H9 (cell line): ENCODE measurements around the gene GIT1. TPM values are rescaled to one million over a fixed set of nuclear protein-coding genes. Genes with fewer than 3 reads are reported as not detected.

Experiments used
- DNase-seq: peaks from one replicate; pipeline ENCODE4 v3.0.0-alpha.2; 2017
- H2AFZ ChIP-seq: one replicate; pipeline ENCODE4 v1.6.1; 2013; ENCODE audit warnings: mild to moderate bottlenecking, low read length, control low read depth, moderate library complexity
- H2AK5ac ChIP-seq: 2 replicates; pipeline ENCODE4 v1.6.1; 2013; ENCODE audit warnings: low read length, control low read depth, mixed read lengths; ENCODE audit not compliant: insufficient read length
- H2BK120ac ChIP-seq: one replicate; pipeline ENCODE4 v1.6.1; 2013; ENCODE audit warnings: low read depth, mild to moderate bottlenecking, low read length, control low read depth, inconsistent platforms; ENCODE audit not compliant: poor library complexity, severe bottlenecking
- H2BK12ac ChIP-seq: 2 replicates; pipeline ENCODE4 v1.6.1; 2013; ENCODE audit warnings: low read length, control low read depth, mixed read lengths, low read depth; ENCODE audit not compliant: insufficient read length
- H2BK15ac ChIP-seq: 2 replicates; pipeline ENCODE4 v1.6.1; 2013; ENCODE audit warnings: low read depth, low read length, control low read depth
- H2BK20ac ChIP-seq: one replicate; pipeline ENCODE4 v1.6.1; 2013; ENCODE audit warnings: low read depth, mild to moderate bottlenecking, low read length, control low read depth, inconsistent platforms; ENCODE audit not compliant: poor library complexity, severe bottlenecking
- H2BK5ac ChIP-seq: 2 replicates; pipeline ENCODE4 v1.6.1; 2013; ENCODE audit warnings: low read length, control low read depth, mixed read lengths; ENCODE audit not compliant: insufficient read length
- H3K14ac ChIP-seq: 2 replicates; pipeline ENCODE4 v1.6.1; 2013; ENCODE audit warnings: low read length, control low read depth; ENCODE audit not compliant: insufficient read depth
- H3K18ac ChIP-seq: 2 replicates; pipeline ENCODE4 v1.6.1; 2013; ENCODE audit warnings: low read depth, mild to moderate bottlenecking, mixed read lengths, low read length, control low read depth; ENCODE audit not compliant: insufficient read length
- H3K23ac ChIP-seq: 2 replicates; pipeline ENCODE4 v1.6.1; 2013; ENCODE audit warnings: low read length, control low read depth, mixed read lengths, low read depth; ENCODE audit not compliant: insufficient read length
- H3K23me2 ChIP-seq: 2 replicates; pipeline ENCODE4 v1.6.1; 2013; ENCODE audit warnings: low read depth, mild to moderate bottlenecking, mixed read lengths, low read length, control low read depth; ENCODE audit not compliant: insufficient read length, poor library complexity, severe bottlenecking
- H3K27ac ChIP-seq: 2 replicates; pipeline ENCODE4 v1.5.1; 2013; ENCODE audit warnings: low read length, control low read depth, mixed read lengths, low read depth; ENCODE audit not compliant: insufficient read length
- H3K27me3 ChIP-seq: 2 replicates; pipeline ENCODE4 v1.6.1; 2013; ENCODE audit warnings: low read length, control low read depth, inconsistent platforms; ENCODE audit not compliant: insufficient read depth
- H3K4ac ChIP-seq: 2 replicates; pipeline ENCODE4 v1.6.1; 2013; ENCODE audit warnings: low read depth, mild to moderate bottlenecking, control low read depth, inconsistent platforms, low read length, moderate library complexity
- H3K4me1 ChIP-seq: 2 replicates; pipeline ENCODE4 v1.6.1; 2013; ENCODE audit warnings: low read length, control low read depth, inconsistent platforms; ENCODE audit not compliant: insufficient read depth
- H3K4me2 ChIP-seq: 2 replicates; pipeline ENCODE4 v1.6.1; 2013; ENCODE audit warnings: low read length, control low read depth, mixed read lengths; ENCODE audit not compliant: insufficient read length, insufficient read depth
- H3K56ac ChIP-seq: 2 replicates; pipeline ENCODE4 v1.6.1; 2013; ENCODE audit warnings: low read depth, mild to moderate bottlenecking, mixed read lengths, low read length, control low read depth; ENCODE audit not compliant: insufficient read length
- H3K79me1 ChIP-seq: 2 replicates; pipeline ENCODE4 v1.6.1; 2013; ENCODE audit warnings: low read depth, mild to moderate bottlenecking, moderate library complexity, low read length, control low read depth, inconsistent platforms; ENCODE audit not compliant: insufficient read depth, poor library complexity, severe bottlenecking
- H3K79me2 ChIP-seq: 2 replicates; pipeline ENCODE4 v1.6.1; 2013; ENCODE audit warnings: low read length, control low read depth, inconsistent platforms; ENCODE audit not compliant: insufficient read depth
- H3K9ac ChIP-seq: 2 replicates; pipeline ENCODE4 v1.6.1; 2013; ENCODE audit warnings: low read length, control low read depth, mixed read lengths; ENCODE audit not compliant: insufficient read length; ENCODE audit errors: extremely low read depth
- H3K9me3 ChIP-seq: one replicate; pipeline ENCODE4 v1.6.1; 2013; ENCODE audit warnings: low read depth, low read length, inconsistent platforms; ENCODE audit not compliant: control insufficient read depth
- H3T11ph ChIP-seq: one replicate; pipeline ENCODE4 v1.6.1; 2013; ENCODE audit warnings: mild to moderate bottlenecking, low read length, control low read depth, inconsistent platforms
- H4K20me1 ChIP-seq: one replicate; pipeline ENCODE4 v1.6.1; 2013; ENCODE audit not compliant: control insufficient read depth, insufficient read length, insufficient read depth
- H4K5ac ChIP-seq: 2 replicates; pipeline ENCODE4 v1.6.1; 2013; ENCODE audit warnings: low read depth, mild to moderate bottlenecking, mixed read lengths, low read length, control low read depth; ENCODE audit not compliant: insufficient read length
- H4K8ac ChIP-seq: replicated peaks from 2 replicates; pipeline ENCODE4 v1.6.1; 2013; ENCODE audit warnings: low read length, control low read depth, mixed read lengths, low read depth; ENCODE audit not compliant: insufficient read length
- H4K91ac ChIP-seq: 2 replicates; pipeline ENCODE4 v1.6.1; 2013; ENCODE audit warnings: low read depth, mild to moderate bottlenecking, moderate library complexity, mixed read lengths, low read length, control low read depth; ENCODE audit not compliant: insufficient read length
- H3K27ac Mint-ChIP-seq, 3 experiments: 2 replicates in 2 of 3; 3 replicates in 1 of 3; pipeline ENCODE4 v1.8.0; 2020 to 2021; ENCODE audit warnings: mixed read lengths in 3 of 3, mild to moderate bottlenecking in 1 of 3, moderate library complexity in 1 of 3
- H3K27me3 Mint-ChIP-seq: 2 replicates; pipeline ENCODE4 v1.8.0; 2021; ENCODE audit warnings: low read depth, mild to moderate bottlenecking, moderate library complexity, mixed read lengths
- H3K36me3 Mint-ChIP-seq, 3 experiments: 2 replicates in 2 of 3; 3 replicates in 1 of 3; pipeline ENCODE4 v1.8.0; 2020 to 2021; ENCODE audit warnings: low read depth in 3 of 3, mixed read lengths in 3 of 3; ENCODE audit not compliant: insufficient read depth in 1 of 3
- H3K4me1 Mint-ChIP-seq, 2 experiments: 2 replicates each; pipeline ENCODE4 v1.8.0; 2020; ENCODE audit warnings: mixed read lengths in 2 of 2
- H3K4me3 Mint-ChIP-seq, 2 experiments: 2 replicates in 1 of 2; 3 replicates in 1 of 2; pipeline ENCODE4 v1.8.0; 2020 to 2021; ENCODE audit warnings: mild to moderate bottlenecking in 2 of 2, mixed read lengths in 2 of 2, moderate library complexity in 1 of 2
- H3K9me3 Mint-ChIP-seq, 2 experiments: 2 replicates in 1 of 2; 3 replicates in 1 of 2; pipeline ENCODE4 v1.8.0; 2020; ENCODE audit warnings: mild to moderate bottlenecking in 2 of 2, mixed read lengths in 2 of 2, moderate library complexity in 1 of 2
- CTCF ChIP-seq: fragments of 200-600 bp; sonication (generic); conservative IDR thresholded peaks from 3 replicates; pipeline ENCODE4 v1.8.0; 2021; ENCODE audit warnings: antibody characterized with exemption, mild to moderate bottlenecking
- WGBS: extraction: QIAGEN DNeasy Blood & Tissue Kit; methylation state at CpG from one replicate; pipeline ENCODE4 v1.1.7; 2013; ENCODE audit warnings: missing lambda C conversion rate, low lambda C conversion rate, mixed read lengths; ENCODE audit not compliant: insufficient read length; ENCODE audit errors: extremely low coverage; 5-methylcytosine and 5-hydroxymethylcytosine counted together
- total RNA-seq: library from RNA; stranded (reverse); gene quantifications from 2 replicates; pipeline ENCODE4 v1.2.1, GENCODE V29; 2021

The GIT1 gene
- total RNA-seq, 1 experiment from 2014 or later, result 47.4 TPM

GRCh38 chr17:29572691-29573557 is 16.5 kb downstream of the GIT1 start:
- no peak overlapping the region for H3K23ac ChIP-seq
- H2BK12ac ChIP-seq, result no peak overlapping the region
- no peak overlapping the region for H2BK5ac ChIP-seq
- no peak overlapping the region for H2BK15ac ChIP-seq
- H3K27me3 ChIP-seq, result no peaks in the 10 kb centered on the region; the same call in 1 of the 2 replicates
- H2AK5ac ChIP-seq, result no peak overlapping the region
- H3K4me1 ChIP-seq, result no peaks in the 10 kb centered on the region
- H3K4me1 Mint-ChIP-seq, result peaks cover 8 to 17% of the 10 kb centered on the region in 2 experiments
- no peak overlapping the region for H3T11ph ChIP-seq
- no peak overlapping the region for H2BK20ac ChIP-seq
- peak; percentile 80 for TF ChIP-seq CTCF
- H3K4me2 ChIP-seq, result no peak overlapping the region
- DNase-seq, result peak; percentile 68
- H3K4ac ChIP-seq, result no peak overlapping the region
- no peak overlapping the region for H3K9ac ChIP-seq
- peaks cover 13% of the 10 kb centered on the region for H3K23me2 ChIP-seq
- no peak overlapping the region; the same call in 1 of the 2 replicates for H3K14ac ChIP-seq
- no peaks in the 10 kb centered on the region for H3K79me2 ChIP-seq
- H4K8ac ChIP-seq, result no peak overlapping the region
- H4K91ac ChIP-seq, result no peak overlapping the region
- H2BK120ac ChIP-seq, result no peak overlapping the region
- no peak overlapping the region for H3K27ac ChIP-seq
- H3K4me3 Mint-ChIP-seq, result peak overlapping the region in 1 of 2 experiments; percentile 51; a peak in 1 of 5 replicates
- no peaks in the 10 kb centered on the region for H3K9me3 ChIP-seq
- peaks cover 14% of the 10 kb centered on the region for H3K27me3 Mint-ChIP-seq
- no peak overlapping the region for H2AFZ ChIP-seq
- H3K18ac ChIP-seq, result no peak overlapping the region
- peaks cover 10 to 40% (median 30%) of the 10 kb centered on the region in 3 experiments; a peak in 6 of 7 replicates for H3K36me3 Mint-ChIP-seq
- H4K20me1 ChIP-seq, result peaks cover 2% of the 10 kb centered on the region
- WGBS, result no CpG with 5 or more reads among the region's 62 CpGs
- no peak overlapping the region for H4K5ac ChIP-seq
- H3K27ac Mint-ChIP-seq, result peak overlapping the region in 1 of 3 experiments; percentile 55; a peak in 1 of 7 replicates
- no peaks in the 10 kb centered on the region; a peak in 1 of 5 replicates for H3K9me3 Mint-ChIP-seq
- no peak overlapping the region for H3K56ac ChIP-seq
- no peaks in the 10 kb centered on the region for H3K79me1 ChIP-seq
